GM15510 (cell line): ENCODE results near the gene ATF2.

Experiments used
- POLR2A ChIP-seq: IDR thresholded peaks from 3 replicates; pipeline ENCODE4 v1.6.1; 2011; ENCODE audit warnings: borderline replicate concordance; ENCODE audit not compliant: insufficient read length; ENCODE audit errors: extremely low read depth

ATF2 gene

DNA sequence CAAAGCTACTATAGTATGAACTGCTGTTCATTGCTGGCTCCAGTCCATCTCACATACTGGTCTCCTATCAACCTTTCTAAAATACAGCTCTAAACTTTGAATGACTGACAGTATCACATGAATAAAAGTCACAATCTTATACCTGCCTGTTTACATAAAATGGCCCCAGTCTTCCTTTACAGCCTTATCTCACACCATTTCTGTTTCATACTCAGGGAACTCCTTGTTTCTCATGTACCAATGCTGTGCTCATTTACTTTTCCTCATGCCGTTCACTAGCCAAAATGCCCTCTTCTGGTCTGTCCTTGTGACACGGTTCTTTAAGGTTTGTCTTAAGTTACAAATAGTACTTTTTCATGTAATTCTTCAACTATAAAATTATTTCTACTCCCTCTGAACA lies 7.3 kb upstream of the ATF2 start:
- TF ChIP-seq POLR2A = no peak

DNA sequence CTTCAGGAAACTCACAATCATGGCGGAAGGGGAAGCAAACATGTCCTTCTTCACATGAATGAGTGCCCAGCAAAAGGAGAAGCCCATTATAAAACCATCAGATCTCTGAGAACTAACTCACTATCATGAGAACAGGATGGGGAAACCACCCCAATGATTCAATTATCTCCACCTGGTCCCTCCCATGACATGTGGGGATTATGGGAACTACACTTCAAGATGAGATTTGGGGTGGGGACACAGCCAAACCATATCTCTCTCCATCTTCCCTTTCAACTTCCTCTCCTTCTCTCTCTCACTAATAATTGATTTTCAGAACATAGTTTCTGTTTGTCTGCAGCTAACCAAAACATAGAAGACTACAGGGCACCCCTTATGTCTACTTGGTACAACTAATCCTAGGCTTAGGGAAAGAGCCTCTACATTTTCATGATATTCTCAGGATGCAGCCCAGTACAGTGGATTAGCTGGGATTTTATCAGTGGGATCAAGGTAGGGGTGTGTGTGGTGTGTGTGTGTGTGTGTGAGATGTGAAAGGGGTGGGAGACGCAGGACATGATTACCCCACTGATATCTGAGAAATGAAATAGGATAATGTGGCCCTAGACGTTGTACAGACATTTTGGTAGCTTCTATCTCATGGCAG lies 2.8 kb upstream of the ATF2 start:
- no peak for TF ChIP-seq POLR2A

DNA sequence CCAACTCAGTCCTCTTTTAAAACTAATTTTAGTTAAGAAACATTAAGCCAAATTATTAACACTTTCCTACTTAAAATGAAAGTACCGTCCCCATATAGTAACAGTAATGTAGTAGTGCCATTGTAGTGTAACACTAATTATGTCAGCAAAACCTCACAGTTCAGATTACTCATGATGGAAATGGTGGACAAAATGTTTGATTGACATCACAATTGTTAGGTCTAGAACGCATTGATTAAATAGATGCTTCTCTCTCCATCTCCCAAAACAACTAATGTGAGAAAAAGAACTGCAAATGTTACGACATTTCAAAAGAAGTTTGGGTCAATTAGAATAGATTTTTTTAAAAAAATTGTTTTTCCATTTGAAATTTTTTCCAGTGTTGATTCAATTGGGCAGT lies 1.2 kb upstream of the ATF2 start:
- TF ChIP-seq POLR2A = no peak

DNA sequence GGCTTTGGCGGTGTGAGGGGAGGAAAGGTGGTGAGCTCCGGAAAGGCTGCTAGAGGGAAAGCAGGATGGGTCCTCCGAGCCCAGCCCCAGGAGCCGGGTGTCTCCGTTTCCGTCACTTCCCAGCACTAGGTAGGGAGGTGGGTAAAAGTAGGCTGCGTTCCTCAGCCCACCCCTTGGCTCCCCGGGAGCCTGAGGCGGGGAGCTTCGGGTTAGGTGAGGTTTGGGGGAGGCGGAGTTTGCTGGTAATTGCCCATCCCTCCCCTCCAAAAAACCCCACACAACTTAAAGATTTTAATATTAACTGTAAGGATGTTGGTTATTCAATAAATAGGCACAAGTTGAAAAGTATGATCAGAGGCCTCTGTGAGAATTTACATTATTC lies 552 bp upstream of the ATF2 start:
- TF ChIP-seq POLR2A = peak; percentile 40

DNA sequence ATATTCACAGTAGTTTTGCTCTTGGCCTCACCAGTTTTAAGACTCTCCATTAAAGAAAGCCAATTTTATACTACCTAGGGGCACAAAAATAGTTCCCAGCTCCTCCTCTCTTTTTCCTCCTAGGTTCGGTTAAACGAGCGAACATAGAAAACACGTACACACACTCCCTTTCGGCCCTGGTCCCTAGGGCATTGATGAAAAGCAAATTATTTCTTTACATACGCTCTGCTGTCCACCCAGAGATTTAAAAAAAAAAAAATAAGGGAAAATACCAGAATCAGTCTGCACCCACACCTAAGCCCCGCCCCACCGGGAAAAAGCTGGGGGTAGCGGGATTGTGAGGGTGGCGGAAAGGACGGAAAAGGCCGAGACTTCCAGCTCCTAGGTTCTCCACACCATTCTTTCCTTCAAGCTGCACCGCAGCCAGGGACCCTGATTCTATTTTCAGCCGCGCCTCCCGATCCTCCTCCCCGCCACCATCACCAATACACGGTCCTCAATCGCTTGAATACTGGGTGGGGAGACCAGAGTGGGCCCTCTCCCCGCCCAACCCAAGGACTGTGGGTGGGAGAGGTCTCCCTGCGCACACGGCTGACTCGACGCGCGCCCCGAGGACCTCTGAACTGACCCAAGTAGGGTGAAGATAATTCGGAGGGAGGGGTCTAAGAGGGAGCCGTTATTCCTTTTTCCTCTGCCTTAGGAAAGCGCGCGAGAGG lies 769 bp downstream of the ATF2 start:
- no peak for TF ChIP-seq POLR2A

DNA sequence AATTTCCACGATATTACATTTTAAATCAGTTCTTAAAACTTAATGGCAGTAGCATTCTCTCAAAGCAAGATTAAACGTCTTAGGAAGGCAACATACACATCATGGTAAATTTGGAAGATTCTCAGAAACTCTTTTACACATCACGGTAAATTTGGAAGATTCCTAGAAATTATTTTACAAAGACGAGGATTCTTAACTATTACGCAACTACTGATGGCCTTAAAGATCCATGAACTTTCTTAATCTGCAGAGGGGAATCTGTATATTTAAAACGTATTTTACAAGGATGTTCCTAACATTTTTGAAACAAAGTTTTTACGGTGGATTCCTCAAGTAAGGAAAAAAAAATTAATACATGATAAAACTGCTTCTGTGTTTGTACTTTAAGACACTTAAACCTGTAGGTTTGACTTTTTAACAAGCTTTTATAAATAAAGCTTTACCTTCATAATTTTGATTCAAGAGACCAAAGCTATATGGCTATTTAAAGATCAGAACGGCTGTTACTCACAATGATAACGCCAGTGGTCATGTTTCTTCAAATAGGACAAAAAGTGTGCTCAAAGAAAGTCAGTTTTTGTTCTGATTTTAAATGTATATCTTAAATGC lies 1.7 kb downstream of the ATF2 start:
- no peak for TF ChIP-seq POLR2A

DNA sequence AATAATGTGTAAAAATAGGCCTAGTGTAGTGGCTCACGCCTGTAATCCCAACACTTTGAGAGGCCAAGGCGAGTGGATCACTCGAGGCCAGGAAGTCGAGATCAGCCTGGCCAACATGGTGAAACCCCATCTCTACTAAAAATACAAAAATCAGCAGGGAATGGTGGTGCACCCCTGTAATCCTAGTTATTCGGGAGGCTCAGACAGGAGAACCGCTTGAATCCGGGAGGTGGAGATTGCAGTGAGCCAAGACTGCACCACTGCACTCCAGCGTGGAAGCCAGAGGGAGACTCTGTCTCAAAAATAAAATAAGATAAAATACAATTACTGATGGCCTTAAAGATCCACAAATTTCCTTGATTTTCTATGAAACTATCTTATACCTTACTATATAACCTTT lies 3.8 kb downstream of the ATF2 start:
- TF ChIP-seq POLR2A = no peak

DNA sequence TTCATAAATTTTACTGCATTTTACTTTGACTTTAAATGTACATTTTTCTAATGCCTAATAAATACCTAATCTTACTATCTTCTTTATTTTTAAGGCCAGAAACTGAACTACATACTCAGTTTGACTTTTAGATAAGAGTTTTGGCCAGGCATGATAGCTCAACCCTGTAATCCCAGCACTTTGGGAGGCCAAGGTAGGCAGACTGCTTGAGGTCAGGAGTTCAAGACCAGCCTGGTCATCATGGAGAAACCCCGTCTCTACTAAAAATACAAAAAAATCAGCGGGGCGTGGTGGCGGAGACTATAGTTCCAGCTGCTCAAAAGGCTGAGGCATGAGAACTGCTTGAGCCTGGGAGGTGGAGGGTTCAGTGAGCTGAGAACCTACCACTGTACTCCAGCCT lies 9.1 kb downstream of the ATF2 start:
- no peak for TF ChIP-seq POLR2A

DNA sequence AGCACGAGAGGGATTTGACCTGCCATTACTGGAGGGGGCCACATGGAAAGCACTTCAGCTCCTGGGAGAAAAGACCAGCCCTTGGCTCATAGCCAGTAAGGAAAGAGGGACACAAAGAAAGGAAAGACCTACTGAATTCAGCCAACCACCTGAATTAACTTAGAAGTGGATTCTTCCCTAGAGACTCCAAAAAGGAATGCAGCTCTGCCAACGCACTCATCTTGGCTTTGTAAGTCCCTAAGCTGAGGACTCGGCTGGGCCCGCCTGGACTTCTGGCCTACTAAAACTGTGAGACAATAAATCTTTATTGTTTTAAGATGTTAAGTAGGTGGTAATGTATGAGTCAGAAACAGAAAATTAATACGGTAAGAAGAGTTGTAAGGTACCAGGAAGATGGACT lies 11.5 kb downstream of the ATF2 start:
- TF ChIP-seq POLR2A = no peak

DNA sequence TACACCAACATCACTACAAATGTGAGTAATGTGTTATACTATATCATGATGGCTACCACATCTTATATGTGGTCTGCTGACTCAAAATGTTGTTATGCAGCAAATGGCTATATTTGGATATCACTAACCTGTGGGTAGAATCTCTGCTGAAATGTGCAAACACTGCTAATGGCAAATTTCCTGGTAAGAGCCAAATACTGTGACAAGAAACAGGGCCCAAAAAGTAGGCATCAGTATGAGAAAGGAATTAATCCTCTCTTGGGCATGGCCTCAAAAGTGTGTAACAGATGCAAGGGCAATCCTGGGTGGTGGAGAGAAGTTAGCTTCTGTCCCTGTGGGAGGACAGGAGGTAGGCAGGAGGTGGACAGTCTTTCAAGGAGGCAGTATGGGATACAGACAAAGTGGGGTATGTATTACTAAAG lies 13.3 kb downstream of the ATF2 start:
- TF ChIP-seq POLR2A = no peak

DNA sequence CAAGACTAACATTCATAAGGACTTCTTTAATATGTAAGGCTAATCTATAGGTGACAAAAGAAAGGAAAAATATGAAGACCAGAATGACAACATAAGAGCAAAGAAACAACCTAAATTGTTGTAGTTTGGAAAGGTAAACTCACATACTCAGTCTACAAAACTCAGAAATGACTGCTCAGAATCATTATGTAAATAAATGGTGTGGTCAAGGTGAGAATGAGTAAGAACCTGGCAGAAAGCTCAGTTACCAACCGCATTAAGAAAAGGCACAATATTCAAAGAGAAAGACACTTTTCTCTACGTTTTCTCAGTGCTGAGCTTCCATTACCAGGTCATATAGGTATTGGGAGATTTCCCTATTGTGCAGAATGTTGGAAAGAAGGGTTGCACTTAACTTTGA lies 15.8 kb downstream of the ATF2 start:
- TF ChIP-seq POLR2A = no peak

DNA sequence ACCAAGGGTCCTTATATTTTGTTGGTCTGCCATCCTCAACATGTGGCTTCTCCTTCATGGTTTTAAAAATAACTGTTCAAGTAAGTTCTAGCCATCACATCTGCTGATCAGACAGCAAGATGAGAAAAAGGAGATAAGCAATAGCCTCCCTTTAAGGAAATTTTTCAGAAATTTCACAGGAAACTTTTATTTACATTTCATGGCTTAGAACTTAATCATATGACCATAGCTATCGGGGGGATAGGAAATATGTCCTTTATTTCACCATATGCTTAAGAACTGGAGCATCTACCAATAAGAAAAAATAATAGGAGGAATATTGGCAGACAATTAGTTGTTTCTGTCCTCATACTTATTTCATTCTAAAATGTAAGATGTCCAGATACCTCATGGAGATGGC lies 16.2 kb downstream of the ATF2 start:
- no peak for TF ChIP-seq POLR2A

DNA sequence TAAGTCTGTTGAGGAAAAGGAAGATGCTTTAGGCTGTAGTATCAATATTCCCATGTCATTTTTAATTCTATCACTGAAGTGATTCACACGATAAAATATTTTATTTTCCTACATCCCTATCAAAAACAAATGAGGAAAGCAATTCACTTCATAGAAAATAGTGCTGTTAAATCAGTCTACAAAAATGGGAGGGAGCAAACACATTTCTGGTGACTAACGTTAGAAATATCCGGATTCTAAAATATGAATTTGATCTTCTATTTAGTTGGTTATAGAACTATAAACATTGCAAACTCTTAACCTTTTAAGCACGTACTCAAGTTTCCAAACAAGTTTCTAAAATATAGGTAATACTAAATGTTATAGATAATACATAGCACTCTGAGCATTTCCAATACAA lies 20.8 kb downstream of the ATF2 start:
- no peak for TF ChIP-seq POLR2A

DNA sequence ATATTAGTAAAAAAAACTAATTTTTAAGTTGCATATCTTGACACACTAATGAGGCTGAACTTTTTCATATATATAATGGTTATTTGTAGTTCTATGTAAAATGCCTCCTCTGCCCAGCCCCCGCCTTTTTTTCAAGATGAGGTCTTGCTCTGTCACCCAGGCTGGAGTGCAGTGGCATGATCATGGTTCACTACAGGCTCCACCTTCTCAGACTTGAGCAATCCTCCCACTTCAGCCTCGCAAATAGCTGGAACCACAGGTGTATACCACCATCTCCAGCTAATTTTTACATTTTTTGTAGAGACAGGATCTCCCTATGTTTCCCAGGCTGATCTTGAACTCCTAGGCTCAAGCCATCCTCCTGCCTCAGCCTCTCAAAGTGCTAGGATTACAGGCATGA lies 24.3 kb downstream of the ATF2 start:
- no peak for TF ChIP-seq POLR2A

DNA sequence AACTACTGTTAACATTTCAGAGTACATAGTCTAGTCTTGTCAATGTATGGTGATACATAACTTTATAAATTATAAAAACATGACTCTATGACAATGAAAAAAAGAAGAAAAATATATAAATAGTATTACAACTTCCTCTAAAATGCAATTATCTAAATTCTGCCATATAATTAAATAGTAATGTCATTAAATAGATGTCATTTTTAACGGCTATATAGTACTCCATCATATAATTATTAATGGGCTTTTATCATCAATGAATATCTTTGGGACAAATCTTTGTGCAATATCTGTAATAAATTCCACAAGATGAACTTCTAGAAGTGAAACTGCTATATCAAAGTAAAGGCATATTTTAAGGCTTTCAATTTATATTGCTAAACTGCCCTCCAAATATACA lies 24.8 kb downstream of the ATF2 start:
- TF ChIP-seq POLR2A = no peak

DNA sequence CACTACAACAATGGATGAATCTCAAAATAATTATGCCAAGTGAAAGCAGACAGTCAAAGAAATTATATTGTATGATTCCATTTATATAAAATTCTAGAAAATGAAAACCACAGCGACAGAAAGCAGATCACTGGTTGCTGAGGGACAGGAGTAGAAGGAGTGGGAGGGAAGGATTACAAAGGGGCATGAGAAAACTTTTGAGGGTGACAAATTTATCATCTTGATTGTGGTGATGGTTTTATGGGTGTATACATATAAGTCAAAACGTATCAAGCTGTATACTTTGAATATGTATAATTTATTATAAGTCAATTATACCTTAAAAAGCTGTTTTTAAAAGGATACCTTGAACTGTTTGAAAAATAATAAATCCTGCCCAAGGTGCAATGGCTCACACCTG lies 27.7 kb downstream of the ATF2 start:
- TF ChIP-seq POLR2A = no peak

DNA sequence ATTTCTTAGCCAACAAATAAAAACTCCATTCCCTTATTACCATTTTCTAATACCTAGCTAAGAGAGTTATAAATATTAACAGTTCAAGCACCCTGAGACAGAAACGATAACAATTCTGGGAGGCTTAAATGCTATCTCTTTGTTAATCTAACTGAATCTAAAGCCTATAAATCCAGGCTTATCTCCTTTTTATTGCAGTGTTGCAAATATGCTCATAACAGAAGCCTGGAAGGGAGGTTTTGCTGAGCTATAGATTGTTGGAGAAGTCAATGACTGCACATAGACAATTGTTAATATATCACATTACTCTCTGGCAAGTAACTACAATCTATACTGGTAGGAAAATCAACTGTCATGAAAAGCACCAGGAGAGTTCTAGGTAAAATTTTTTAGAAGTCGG lies 30.2 kb downstream of the ATF2 start:
- no peak for TF ChIP-seq POLR2A
